Measurements from ENCODE around the gene SHKBP1. TPM values are rescaled to one million over a fixed set of nuclear protein-coding genes. Genes with fewer than 3 reads are reported as not detected.
"Not testable (repeated sequence)": the region's sequence is repeated elsewhere in the genome, so short reads cannot be mapped to it uniquely, and the experiment has no call there.

SHKBP1 gene
- 55.9 TPM for total RNA-seq

- H3K4me3 ChIP-seq (ENCODE audit: low read length) = peak within 1 kb of the TSS; percentile 87
- no peaks in the 10 kb centered on the region for H3K27me3 ChIP-seq (ENCODE audit: insufficient read depth, low read length)
- H3K9me3 ChIP-seq (ENCODE audit: low read depth, low read length) = no peaks in the 10 kb centered on the region
- peaks cover 54% of the 10 kb centered on the region for H3K4me1 ChIP-seq (ENCODE audit: insufficient read depth, low read length)
Observed at GRCh38 chr19:40576585-40577451, at the start of gene SHKBP1. Gene SHKBP1 (plus strand): TSS chr19:40576873. CDS start chr19:40576900, 27 bp downstream.

GRCh38 chr19:40528078-40528477, 48.6 kb upstream of the SHKBP1 start:
- peaks cover 22% of the 10 kb centered on the region for H3K27me3 ChIP-seq (ENCODE audit: insufficient read depth, low read length)
- H3K4me1 ChIP-seq (ENCODE audit: insufficient read depth, low read length) = peaks cover 14% of the 10 kb centered on the region
- no peaks in the 10 kb centered on the region for H3K9me3 ChIP-seq (ENCODE audit: low read depth, low read length)
- no peak overlapping the region for H3K4me3 ChIP-seq (ENCODE audit: low read length)

- H3K4me3 ChIP-seq (ENCODE audit: low read length) = no peak overlapping the region
- H3K27me3 ChIP-seq (ENCODE audit: insufficient read depth, low read length) = peaks cover 22% of the 10 kb centered on the region
- no peaks in the 10 kb centered on the region for H3K9me3 ChIP-seq (ENCODE audit: low read depth, low read length)
- H3K4me1 ChIP-seq (ENCODE audit: insufficient read depth, low read length) = peaks cover 14% of the 10 kb centered on the region
Observed at GRCh38 chr19:40528533-40529092, 48.1 kb upstream of the SHKBP1 start.

GRCh38 chr19:40529093-40529954, 47.3 kb upstream of the SHKBP1 start:
- Histone ChIP-seq H3K9me3 (ENCODE audit: low read depth, low read length) (no peaks in the 10 kb centered on the region), H3K4me1 (ENCODE audit: insufficient read depth, low read length) (peaks cover 14% of the 10 kb centered on the region), H3K4me3 (ENCODE audit: low read length) (peak overlapping the region; percentile 15), H3K27me3 (ENCODE audit: insufficient read depth, low read length) (peaks cover 22% of the 10 kb centered on the region)

- Histone ChIP-seq H3K4me1 (ENCODE audit: insufficient read depth, low read length) (peaks cover 14% of the 10 kb centered on the region), H3K9me3 (ENCODE audit: low read depth, low read length) (no peaks in the 10 kb centered on the region), H3K27me3 (ENCODE audit: insufficient read depth, low read length) (peaks cover 22% of the 10 kb centered on the region), H3K4me3 (ENCODE audit: low read length) (no peak overlapping the region)
Observed at GRCh38 chr19:40530091-40530901, 46.4 kb upstream of the SHKBP1 start.

- H3K4me1 ChIP-seq (ENCODE audit: insufficient read depth, low read length) = peaks cover 14% of the 10 kb centered on the region
- no peaks in the 10 kb centered on the region for H3K9me3 ChIP-seq (ENCODE audit: low read depth, low read length)
- H3K27me3 ChIP-seq (ENCODE audit: insufficient read depth, low read length) = peaks cover 22% of the 10 kb centered on the region
- H3K4me3 ChIP-seq (ENCODE audit: low read length) = no peak overlapping the region
Observed at GRCh38 chr19:40533508-40533907, 43.2 kb upstream of the SHKBP1 start.

- H3K9me3 ChIP-seq (ENCODE audit: low read depth, low read length) = no peaks in the 10 kb centered on the region
- no peak overlapping the region for H3K4me3 ChIP-seq (ENCODE audit: low read length)
- H3K4me1 ChIP-seq (ENCODE audit: insufficient read depth, low read length) = peaks cover 10% of the 10 kb centered on the region
- H3K27me3 ChIP-seq (ENCODE audit: insufficient read depth, low read length) = peaks cover 22% of the 10 kb centered on the region
Observed at GRCh38 chr19:40534148-40534547, 42.5 kb upstream of the SHKBP1 start.

- Histone ChIP-seq H3K4me3 (ENCODE audit: low read length) (no peak overlapping the region), H3K9me3 (ENCODE audit: low read depth, low read length) (no peaks in the 10 kb centered on the region), H3K4me1 (ENCODE audit: insufficient read depth, low read length) (no peaks in the 10 kb centered on the region), H3K27me3 (ENCODE audit: insufficient read depth, low read length) (no peaks in the 10 kb centered on the region)
Observed at GRCh38 chr19:40539070-40539469, 37.6 kb upstream of the SHKBP1 start.

- H3K9me3 ChIP-seq (ENCODE audit: low read depth, low read length) = no peaks in the 10 kb centered on the region
- no peaks in the 10 kb centered on the region for H3K4me1 ChIP-seq (ENCODE audit: insufficient read depth, low read length)
- no peak overlapping the region for H3K4me3 ChIP-seq (ENCODE audit: low read length)
- peaks cover 6% of the 10 kb centered on the region for H3K27me3 ChIP-seq (ENCODE audit: insufficient read depth, low read length)
Observed at GRCh38 chr19:40542202-40542859, 34.3 kb upstream of the SHKBP1 start.

- Histone ChIP-seq H3K4me3 (ENCODE audit: low read length) (no peak overlapping the region), H3K9me3 (ENCODE audit: low read depth, low read length) (no peaks in the 10 kb centered on the region), H3K4me1 (ENCODE audit: insufficient read depth, low read length) (no peaks in the 10 kb centered on the region), H3K27me3 (ENCODE audit: insufficient read depth, low read length) (peaks cover 12% of the 10 kb centered on the region)
Observed at GRCh38 chr19:40543029-40543597, 33.6 kb upstream of the SHKBP1 start.

GRCh38 chr19:40546153-40546841, 30.4 kb upstream of the SHKBP1 start:
- not testable (repeated sequence) for H3K9me3 ChIP-seq (ENCODE audit: low read depth, low read length); H3K4me1 ChIP-seq (ENCODE audit: insufficient read depth, low read length); H3K4me3 ChIP-seq (ENCODE audit: low read length)
- peaks cover 28% of the 10 kb centered on the region for H3K27me3 ChIP-seq (ENCODE audit: insufficient read depth, low read length)

GRCh38 chr19:40547190-40547589, 29.5 kb upstream of the SHKBP1 start:
- not testable (repeated sequence) for H3K4me1 ChIP-seq (ENCODE audit: insufficient read depth, low read length); H3K4me3 ChIP-seq (ENCODE audit: low read length); H3K9me3 ChIP-seq (ENCODE audit: low read depth, low read length)
- peaks cover 28% of the 10 kb centered on the region for H3K27me3 ChIP-seq (ENCODE audit: insufficient read depth, low read length)

- Histone ChIP-seq H3K4me1 (ENCODE audit: insufficient read depth, low read length) (peaks cover 4% of the 10 kb centered on the region), H3K4me3 (ENCODE audit: low read length) (no peak overlapping the region), H3K27me3 (ENCODE audit: insufficient read depth, low read length) (peaks cover 32% of the 10 kb centered on the region), H3K9me3 (ENCODE audit: low read depth, low read length) (no peaks in the 10 kb centered on the region)
Observed at GRCh38 chr19:40547836-40548235, 28.8 kb upstream of the SHKBP1 start.

Data from mononuclear cell (primary cell).